Measurements from ENCODE around the gene ABCD1. TPM values are rescaled to one million over a fixed set of nuclear protein-coding genes. Genes with fewer than 3 reads are reported as not detected.

Gene ABCD1
- total and polyA plus RNA-seq, 4 donors, result 4.0 to 10.8 (median 7.6) TPM

DNA sequence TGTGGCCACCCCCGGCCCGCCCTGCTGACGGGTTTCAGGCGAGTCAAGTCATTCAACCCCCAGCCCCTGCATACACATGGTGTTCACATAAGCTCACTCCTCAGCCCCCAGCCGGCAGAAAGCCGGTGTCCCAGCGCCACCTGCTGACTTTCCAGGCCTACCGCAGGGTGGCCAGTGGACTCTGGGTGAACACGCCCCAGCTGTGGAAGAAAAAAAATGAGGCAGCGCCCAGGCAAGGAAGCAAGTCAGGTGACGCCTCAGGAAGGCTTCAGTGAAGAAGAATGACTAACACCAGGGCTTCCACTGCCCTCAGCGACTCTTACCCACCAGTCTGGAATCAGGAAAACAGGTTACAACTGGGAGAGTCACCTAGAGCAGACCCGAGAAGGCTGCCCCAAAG lies 16.2 kb upstream of the ABCD1 start:
- DNase-seq (ENCODE audit: low spot score), result peak; percentile 63
- WGBS, result 58% methylated on average over 13 of the region's 13 CpGs
- H3K27ac ChIP-seq (ENCODE audit: low read depth in 1 of 2, low read length in 2 of 2), result no peak overlapping the region

DNA sequence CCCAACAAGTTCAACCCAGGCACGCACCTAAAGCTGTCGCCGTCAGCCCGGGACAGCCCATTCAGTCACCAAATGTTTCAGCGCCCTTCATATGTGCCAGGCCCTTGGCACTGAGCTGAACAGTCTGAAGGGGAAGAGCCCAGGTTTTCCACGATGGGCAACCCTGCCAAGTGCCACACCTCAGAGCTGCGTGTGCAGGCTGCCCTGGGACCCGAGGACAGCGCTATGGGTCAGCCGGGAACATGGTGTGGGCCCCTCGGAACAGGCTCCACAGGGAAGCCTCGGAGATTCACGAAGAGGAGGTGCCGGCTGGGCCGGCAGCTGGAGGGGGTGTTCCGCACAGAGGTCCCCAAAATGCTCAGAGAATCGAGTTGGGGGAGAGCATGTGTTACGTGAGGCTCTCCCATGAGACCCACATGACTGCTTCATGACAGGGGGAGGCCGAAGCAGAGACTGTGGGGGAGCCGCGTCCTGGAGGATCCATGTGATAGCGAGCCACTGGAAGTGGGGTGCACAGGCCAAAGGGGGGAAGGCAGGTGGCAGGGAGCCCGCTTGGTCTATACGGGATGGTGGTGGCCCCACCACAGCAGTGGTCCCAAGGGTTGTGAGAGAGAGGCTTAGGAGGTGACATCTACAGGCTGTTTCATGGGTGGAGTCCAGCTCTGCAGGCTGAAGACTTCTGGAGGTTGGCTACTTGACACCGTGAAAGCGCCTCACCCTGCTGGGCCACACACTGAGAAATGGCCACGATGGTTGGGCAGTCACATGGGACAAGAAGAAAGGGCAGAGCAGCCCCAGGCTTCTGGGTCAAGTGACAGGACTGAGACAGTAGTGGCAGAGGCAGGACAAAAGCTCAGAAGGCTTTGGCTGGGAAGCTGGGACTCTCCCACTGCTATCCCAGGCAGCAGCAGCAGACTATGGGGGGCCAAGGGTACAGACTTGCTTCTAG lies 14.7 kb upstream of the ABCD1 start:
- H3K9ac ChIP-seq (ENCODE audit: low read depth in 1 of 2, low read length in 2 of 2), result no peak overlapping the region
- WGBS, result 94% methylated on average over 27 of the region's 27 CpGs
- H3K27me3 ChIP-seq (ENCODE audit: control insufficient read depth in 4 of 4, insufficient read depth in 4 of 4, low read length in 3 of 4), result no peaks in the 10 kb centered on the region
- no peak overlapping the region for H3K27ac ChIP-seq (ENCODE audit: low read depth in 1 of 2, low read length in 2 of 2)
- H3K36me3 ChIP-seq (ENCODE audit: control insufficient read depth in 4 of 4, insufficient read depth in 3 of 4, low read depth in 1 of 4, low read length in 3 of 4), result peaks cover 8 to 29% (median 13%) of the 10 kb centered on the region in 4 donors
- DNase-seq (ENCODE audit: low spot score), result no peak
- no peak overlapping the region for H3K4me3 ChIP-seq (ENCODE audit: low read depth in 1 of 3, low read length in 3 of 3)
- H3K4me1 ChIP-seq (ENCODE audit: control insufficient read depth in 4 of 4, insufficient read depth in 4 of 4, low read length in 3 of 4), result no peaks in the 10 kb centered on the region
- no peaks in the 10 kb centered on the region for H3K9me3 ChIP-seq (ENCODE audit: control insufficient read depth in 4 of 4, low read length in 3 of 4)
- TF ChIP-seq, protein P1, sequence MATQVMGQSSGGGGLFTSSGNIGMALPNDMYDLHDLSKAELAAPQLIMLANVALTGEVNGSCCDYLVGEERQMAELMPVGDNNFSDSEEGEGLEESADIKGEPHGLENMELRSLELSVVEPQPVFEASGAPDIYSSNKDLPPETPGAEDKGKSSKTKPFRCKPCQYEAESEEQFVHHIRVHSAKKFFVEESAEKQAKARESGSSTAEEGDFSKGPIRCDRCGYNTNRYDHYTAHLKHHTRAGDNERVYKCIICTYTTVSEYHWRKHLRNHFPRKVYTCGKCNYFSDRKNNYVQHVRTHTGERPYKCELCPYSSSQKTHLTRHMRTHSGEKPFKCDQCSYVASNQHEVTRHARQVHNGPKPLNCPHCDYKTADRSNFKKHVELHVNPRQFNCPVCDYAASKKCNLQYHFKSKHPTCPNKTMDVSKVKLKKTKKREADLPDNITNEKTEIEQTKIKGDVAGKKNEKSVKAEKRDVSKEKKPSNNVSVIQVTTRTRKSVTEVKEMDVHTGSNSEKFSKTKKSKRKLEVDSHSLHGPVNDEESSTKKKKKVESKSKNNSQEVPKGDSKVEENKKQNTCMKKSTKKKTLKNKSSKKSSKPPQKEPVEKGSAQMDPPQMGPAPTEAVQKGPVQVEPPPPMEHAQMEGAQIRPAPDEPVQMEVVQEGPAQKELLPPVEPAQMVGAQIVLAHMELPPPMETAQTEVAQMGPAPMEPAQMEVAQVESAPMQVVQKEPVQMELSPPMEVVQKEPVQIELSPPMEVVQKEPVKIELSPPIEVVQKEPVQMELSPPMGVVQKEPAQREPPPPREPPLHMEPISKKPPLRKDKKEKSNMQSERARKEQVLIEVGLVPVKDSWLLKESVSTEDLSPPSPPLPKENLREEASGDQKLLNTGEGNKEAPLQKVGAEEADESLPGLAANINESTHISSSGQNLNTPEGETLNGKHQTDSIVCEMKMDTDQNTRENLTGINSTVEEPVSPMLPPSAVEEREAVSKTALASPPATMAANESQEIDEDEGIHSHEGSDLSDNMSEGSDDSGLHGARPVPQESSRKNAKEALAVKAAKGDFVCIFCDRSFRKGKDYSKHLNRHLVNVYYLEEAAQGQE (IDR thresholded peaks at IDR 0.05), result no peak
- TF ChIP-seq, protein P2, sequence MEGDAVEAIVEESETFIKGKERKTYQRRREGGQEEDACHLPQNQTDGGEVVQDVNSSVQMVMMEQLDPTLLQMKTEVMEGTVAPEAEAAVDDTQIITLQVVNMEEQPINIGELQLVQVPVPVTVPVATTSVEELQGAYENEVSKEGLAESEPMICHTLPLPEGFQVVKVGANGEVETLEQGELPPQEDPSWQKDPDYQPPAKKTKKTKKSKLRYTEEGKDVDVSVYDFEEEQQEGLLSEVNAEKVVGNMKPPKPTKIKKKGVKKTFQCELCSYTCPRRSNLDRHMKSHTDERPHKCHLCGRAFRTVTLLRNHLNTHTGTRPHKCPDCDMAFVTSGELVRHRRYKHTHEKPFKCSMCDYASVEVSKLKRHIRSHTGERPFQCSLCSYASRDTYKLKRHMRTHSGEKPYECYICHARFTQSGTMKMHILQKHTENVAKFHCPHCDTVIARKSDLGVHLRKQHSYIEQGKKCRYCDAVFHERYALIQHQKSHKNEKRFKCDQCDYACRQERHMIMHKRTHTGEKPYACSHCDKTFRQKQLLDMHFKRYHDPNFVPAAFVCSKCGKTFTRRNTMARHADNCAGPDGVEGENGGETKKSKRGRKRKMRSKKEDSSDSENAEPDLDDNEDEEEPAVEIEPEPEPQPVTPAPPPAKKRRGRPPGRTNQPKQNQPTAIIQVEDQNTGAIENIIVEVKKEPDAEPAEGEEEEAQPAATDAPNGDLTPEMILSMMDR (IDR thresholded peaks at IDR 0.05; ENCODE audit: low read depth, low read length, missing input control), result no peak
- TF ChIP-seq, protein P3, sequence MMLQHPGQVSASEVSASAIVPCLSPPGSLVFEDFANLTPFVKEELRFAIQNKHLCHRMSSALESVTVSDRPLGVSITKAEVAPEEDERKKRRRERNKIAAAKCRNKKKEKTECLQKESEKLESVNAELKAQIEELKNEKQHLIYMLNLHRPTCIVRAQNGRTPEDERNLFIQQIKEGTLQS (IDR thresholded peaks at IDR 0.05), result no peak
- TF ChIP-seq YY1 (IDR thresholded peaks at IDR 0.05), result no peak
- no peak for TF ChIP-seq EGR1 (IDR thresholded peaks at IDR 0.05; ENCODE audit: low read depth in 2 of 2)
- TF ChIP-seq, protein P4, sequence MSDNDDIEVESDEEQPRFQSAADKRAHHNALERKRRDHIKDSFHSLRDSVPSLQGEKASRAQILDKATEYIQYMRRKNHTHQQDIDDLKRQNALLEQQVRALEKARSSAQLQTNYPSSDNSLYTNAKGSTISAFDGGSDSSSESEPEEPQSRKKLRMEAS (IDR thresholded peaks at IDR 0.05), result no peak
- TF ChIP-seq TAF1 (conservative IDR thresholded peaks at IDR 0.05), result no peak
- TF ChIP-seq NR2F2 (IDR thresholded peaks at IDR 0.05), result no peak
- TF ChIP-seq JUND (IDR thresholded peaks at IDR 0.05), result no peak
- no peak for TF ChIP-seq HNF4G (IDR thresholded peaks at IDR 0.05)
- TF ChIP-seq, protein P5, sequence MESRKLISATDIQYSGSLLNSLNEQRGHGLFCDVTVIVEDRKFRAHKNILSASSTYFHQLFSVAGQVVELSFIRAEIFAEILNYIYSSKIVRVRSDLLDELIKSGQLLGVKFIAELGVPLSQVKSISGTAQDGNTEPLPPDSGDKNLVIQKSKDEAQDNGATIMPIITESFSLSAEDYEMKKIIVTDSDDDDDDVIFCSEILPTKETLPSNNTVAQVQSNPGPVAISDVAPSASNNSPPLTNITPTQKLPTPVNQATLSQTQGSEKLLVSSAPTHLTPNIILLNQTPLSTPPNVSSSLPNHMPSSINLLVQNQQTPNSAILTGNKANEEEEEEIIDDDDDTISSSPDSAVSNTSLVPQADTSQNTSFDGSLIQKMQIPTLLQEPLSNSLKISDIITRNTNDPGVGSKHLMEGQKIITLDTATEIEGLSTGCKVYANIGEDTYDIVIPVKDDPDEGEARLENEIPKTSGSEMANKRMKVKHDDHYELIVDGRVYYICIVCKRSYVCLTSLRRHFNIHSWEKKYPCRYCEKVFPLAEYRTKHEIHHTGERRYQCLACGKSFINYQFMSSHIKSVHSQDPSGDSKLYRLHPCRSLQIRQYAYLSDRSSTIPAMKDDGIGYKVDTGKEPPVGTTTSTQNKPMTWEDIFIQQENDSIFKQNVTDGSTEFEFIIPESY (IDR thresholded peaks at IDR 0.05), result no peak

More for the DNA sequence above, 16.2 kb upstream of the ABCD1 start:
- no peak overlapping the region for H3K9ac ChIP-seq (ENCODE audit: low read depth in 1 of 2, low read length in 2 of 2)
- TF ChIP-seq RAD21 (IDR thresholded peaks at IDR 0.05), result peak; percentile 51 to 75
- TF ChIP-seq, protein P1 (IDR thresholded peaks at IDR 0.05), result no peak
- TF ChIP-seq, protein P2 (IDR thresholded peaks at IDR 0.05; ENCODE audit: low read depth, low read length, missing input control), result peak; percentile 33
- no peaks in the 10 kb centered on the region for H3K4me1 ChIP-seq (ENCODE audit: control insufficient read depth in 4 of 4, insufficient read depth in 4 of 4, low read length in 3 of 4)
- no peak overlapping the region for H3K4me3 ChIP-seq (ENCODE audit: low read depth in 1 of 3, low read length in 3 of 3)
- H3K27me3 ChIP-seq (ENCODE audit: control insufficient read depth in 4 of 4, insufficient read depth in 4 of 4, low read length in 3 of 4), result no peaks in the 10 kb centered on the region
- H3K36me3 ChIP-seq (ENCODE audit: control insufficient read depth in 4 of 4, insufficient read depth in 3 of 4, low read depth in 1 of 4, low read length in 3 of 4), result peaks cover 2 to 22% (median 8%) of the 10 kb centered on the region in 4 donors
- no peaks in the 10 kb centered on the region for H3K9me3 ChIP-seq (ENCODE audit: control insufficient read depth in 4 of 4, low read length in 3 of 4)

Data from liver (tissue), 9 donors.